ENCODE measurements around the gene BOK. TPM values are rescaled to one million over a fixed set of nuclear protein-coding genes. Genes with fewer than 3 reads are reported as not detected.
"Not testable (repeated sequence)": the region's sequence is repeated elsewhere in the genome, so short reads cannot be mapped to it uniquely, and the experiment has no call there.

Gene BOK
- polyA plus RNA-seq, 6 donors from 2014 or later = 0.09 TPM; not detected in 5

- H3K4me3 Mint-ChIP-seq = no peak overlapping the region
- no peak for DNase-seq
- H3K9me3 Mint-ChIP-seq = peaks cover 0 to 2% (median 0%) of the 10 kb centered on the region in 7 donors
- H3K27ac Mint-ChIP-seq = no peak overlapping the region
- peaks cover 0 to 9% (median 1%) of the 10 kb centered on the region in 3 donors for H3K4me1 Mint-ChIP-seq
- H3K36me3 Mint-ChIP-seq = peaks cover 0 to 12% of the 10 kb centered on the region in 2 donors
- H3K27me3 Mint-ChIP-seq = no peaks in the 10 kb centered on the region
- no peak for ATAC-seq (ENCODE audit: low read depth in 2 of 2)
These were observed 15.2 kb downstream of the BOK start for GRCh38 chr2:241573741-241574140.

GRCh38 chr2:241574911-241575623, 16.5 kb downstream of the BOK start:
- peaks cover 0 to under 1% (median 0%) of the 10 kb centered on the region in 7 donors for H3K9me3 Mint-ChIP-seq
- DNase-seq (no peak), ATAC-seq (ENCODE audit: low read depth in 2 of 2) (no peak)
- no peak overlapping the region for H3K4me3 Mint-ChIP-seq
- peaks cover 0 to 16% of the 10 kb centered on the region in 2 donors for H3K36me3 Mint-ChIP-seq
- H3K27ac Mint-ChIP-seq = no peak overlapping the region
- no peaks in the 10 kb centered on the region for H3K27me3 Mint-ChIP-seq
- H3K4me1 Mint-ChIP-seq = peaks cover 0 to 9% (median 0%) of the 10 kb centered on the region in 3 donors

- peaks cover 0 to 9% (median 0%) of the 10 kb centered on the region in 3 donors for H3K4me1 Mint-ChIP-seq
- peak overlapping the region in 1 of 6 donors; percentile 56 for H3K27ac Mint-ChIP-seq
- no peaks in the 10 kb centered on the region for H3K27me3 Mint-ChIP-seq
- ATAC-seq (ENCODE audit: low read depth in 2 of 2) (no peak), DNase-seq (no peak)
- peaks cover 0 to 16% of the 10 kb centered on the region in 2 donors for H3K36me3 Mint-ChIP-seq
- H3K4me3 Mint-ChIP-seq = peak overlapping the region in 1 of 8 donors; percentile 15
- H3K9me3 Mint-ChIP-seq = no peaks in the 10 kb centered on the region
These were observed 17.2 kb downstream of the BOK start for GRCh38 chr2:241575624-241576292.

GRCh38 chr2:241576293-241576654, 17.7 kb downstream of the BOK start:
- H3K27me3 Mint-ChIP-seq = no peaks in the 10 kb centered on the region
- no peak overlapping the region for H3K4me3 Mint-ChIP-seq
- peaks cover 0 to 16% of the 10 kb centered on the region in 2 donors for H3K36me3 Mint-ChIP-seq
- no peaks in the 10 kb centered on the region for H3K9me3 Mint-ChIP-seq
- ATAC-seq (ENCODE audit: low read depth in 2 of 2) (no peak), DNase-seq (no peak)
- H3K4me1 Mint-ChIP-seq = peaks cover 0 to 9% (median 0%) of the 10 kb centered on the region in 3 donors
- peak overlapping the region in 1 of 6 donors; percentile 56 for H3K27ac Mint-ChIP-seq

- H3K27ac Mint-ChIP-seq = no peak overlapping the region
- H3K4me3 Mint-ChIP-seq = no peak overlapping the region
- H3K27me3 Mint-ChIP-seq = no peaks in the 10 kb centered on the region
- ATAC-seq (ENCODE audit: low read depth in 2 of 2) (no peak), DNase-seq (no peak)
- peaks cover 0 to 9% (median 0%) of the 10 kb centered on the region in 3 donors for H3K4me1 Mint-ChIP-seq
- H3K9me3 Mint-ChIP-seq = peaks cover 0 to 2% (median 0%) of the 10 kb centered on the region in 7 donors
- peaks cover 11 to 25% of the 10 kb centered on the region in 2 donors for H3K36me3 Mint-ChIP-seq
These were observed 19.0 kb downstream of the BOK start for GRCh38 chr2:241577413-241578122.

- H3K27ac Mint-ChIP-seq = no peak overlapping the region
- DNase-seq = no peak
- peaks cover 0 to 2% (median 0%) of the 10 kb centered on the region in 7 donors for H3K9me3 Mint-ChIP-seq
- no peak for ATAC-seq (ENCODE audit: low read depth in 2 of 2)
- H3K4me3 Mint-ChIP-seq = no peak overlapping the region
- H3K36me3 Mint-ChIP-seq = peaks cover 20 to 39% of the 10 kb centered on the region in 2 donors
- H3K4me1 Mint-ChIP-seq = peaks cover 0 to 9% (median 0%) of the 10 kb centered on the region in 3 donors
- H3K27me3 Mint-ChIP-seq = no peaks in the 10 kb centered on the region
These were observed 20.7 kb downstream of the BOK start for GRCh38 chr2:241579281-241579680.

GRCh38 chr2:241582328-241582727, 23.8 kb downstream of the BOK start:
- H3K36me3 Mint-ChIP-seq = peaks cover 41 to 63% of the 10 kb centered on the region in 2 donors
- ATAC-seq (ENCODE audit: low read depth in 2 of 2) (no peak), DNase-seq (no peak)
- H3K9me3 Mint-ChIP-seq = peaks cover 5 to 28% (median 17%) of the 10 kb centered on the region in 7 donors
- H3K4me1 Mint-ChIP-seq = peaks cover 0 to 3% (median 0%) of the 10 kb centered on the region in 3 donors
- no peak overlapping the region for H3K27ac Mint-ChIP-seq
- H3K27me3 Mint-ChIP-seq = no peaks in the 10 kb centered on the region
- H3K4me3 Mint-ChIP-seq = no peak overlapping the region

- no peak for ATAC-seq (ENCODE audit: low read depth in 2 of 2)
- Mint-ChIP-seq H3K4me3 (no peak overlapping the region), H3K9me3 (peaks cover 5 to 33% (median 22%) of the 10 kb centered on the region in 7 donors), H3K27ac (no peak overlapping the region), H3K36me3 (peaks cover 46 to 63% of the 10 kb centered on the region in 2 donors), H3K27me3 (no peaks in the 10 kb centered on the region), H3K4me1 (peaks cover 0 to 3% (median 0%) of the 10 kb centered on the region in 3 donors)
- DNase-seq = no peak
These were observed 24.3 kb downstream of the BOK start for GRCh38 chr2:241582806-241583205.

GRCh38 chr2:241584436-241584835, 25.9 kb downstream of the BOK start:
- Mint-ChIP-seq H3K27ac (no peak overlapping the region), H3K4me3 (no peak overlapping the region), H3K27me3 (no peaks in the 10 kb centered on the region), H3K4me1 (peaks cover 0 to 3% (median 0%) of the 10 kb centered on the region in 3 donors), H3K36me3 (peaks cover 52 to 66% of the 10 kb centered on the region in 2 donors), H3K9me3 (peaks cover 5 to 48% (median 24%) of the 10 kb centered on the region in 7 donors)
- ATAC-seq (ENCODE audit: low read depth in 2 of 2) (no peak), DNase-seq (no peak)

- ATAC-seq (ENCODE audit: low read depth in 2 of 2) = no peak
- Mint-ChIP-seq H3K27ac (no peak overlapping the region), H3K9me3 (peaks cover 5 to 48% (median 24%) of the 10 kb centered on the region in 7 donors), H3K27me3 (no peaks in the 10 kb centered on the region), H3K36me3 (peaks cover 50 to 68% of the 10 kb centered on the region in 2 donors), H3K4me3 (no peak overlapping the region), H3K4me1 (peaks cover 0 to 3% (median 0%) of the 10 kb centered on the region in 3 donors)
- no peak for DNase-seq
These were observed 28.2 kb downstream of the BOK start for GRCh38 chr2:241586564-241587264.

GRCh38 chr2:241589863-241590262, 31.3 kb downstream of the BOK start:
- ATAC-seq (ENCODE audit: low read depth in 2 of 2); H3K4me1 Mint-ChIP-seq; H3K27ac Mint-ChIP-seq; H3K27me3 Mint-ChIP-seq; H3K4me3 Mint-ChIP-seq; DNase-seq: not testable (repeated sequence)
- H3K36me3 Mint-ChIP-seq = peaks cover 32 to 40% of the 10 kb centered on the region in 2 donors
- peaks cover 5 to 45% (median 21%) of the 10 kb centered on the region in 7 donors for H3K9me3 Mint-ChIP-seq

- not testable (repeated sequence) for ATAC-seq (ENCODE audit: low read depth in 2 of 2); H3K27ac Mint-ChIP-seq; H3K27me3 Mint-ChIP-seq; H3K4me3 Mint-ChIP-seq; DNase-seq; H3K4me1 Mint-ChIP-seq
- Mint-ChIP-seq H3K9me3 (peaks cover 5 to 35% (median 15%) of the 10 kb centered on the region in 7 donors), H3K36me3 (peaks cover 24 to 33% of the 10 kb centered on the region in 2 donors)
These were observed 32.2 kb downstream of the BOK start for GRCh38 chr2:241590496-241591455.

All from naive B cell (primary cell).